Measurements from ENCODE around the gene FIGN.

- TF ChIP-seq CTCF (IDR thresholded peaks at IDR 0.05) (no peak), POLR2A (IDR thresholded peaks at IDR 0.05) (no peak)
Observed at GRCh38 chr2:163673522-163673921, 62.3 kb downstream of the FIGN start.
